ENCODE data around the gene EMP2.

GRCh38 chr16:10579965-10580882 lies at the start of gene EMP2:
- no peak for TF ChIP-seq CEBPB (IDR thresholded peaks at IDR 0.05)
- no peak for TF ChIP-seq ESRRA (IDR thresholded peaks at IDR 0.05; ENCODE audit: borderline replicate concordance, low read length)
- TF ChIP-seq CTCF (IDR thresholded peaks at IDR 0.05) = peak; percentile 67
- peak; percentile 58 for TF ChIP-seq POLR2A (IDR thresholded peaks at IDR 0.05; ENCODE audit: low read length)
- TF ChIP-seq, protein P1, sequence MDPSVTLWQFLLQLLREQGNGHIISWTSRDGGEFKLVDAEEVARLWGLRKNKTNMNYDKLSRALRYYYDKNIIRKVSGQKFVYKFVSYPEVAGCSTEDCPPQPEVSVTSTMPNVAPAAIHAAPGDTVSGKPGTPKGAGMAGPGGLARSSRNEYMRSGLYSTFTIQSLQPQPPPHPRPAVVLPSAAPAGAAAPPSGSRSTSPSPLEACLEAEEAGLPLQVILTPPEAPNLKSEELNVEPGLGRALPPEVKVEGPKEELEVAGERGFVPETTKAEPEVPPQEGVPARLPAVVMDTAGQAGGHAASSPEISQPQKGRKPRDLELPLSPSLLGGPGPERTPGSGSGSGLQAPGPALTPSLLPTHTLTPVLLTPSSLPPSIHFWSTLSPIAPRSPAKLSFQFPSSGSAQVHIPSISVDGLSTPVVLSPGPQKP (IDR thresholded peaks at IDR 0.05; ENCODE audit: low read depth, low read length) = no peak
- TF ChIP-seq HDAC2 (IDR thresholded peaks at IDR 0.05) = no peak
- TF ChIP-seq, protein P2, sequence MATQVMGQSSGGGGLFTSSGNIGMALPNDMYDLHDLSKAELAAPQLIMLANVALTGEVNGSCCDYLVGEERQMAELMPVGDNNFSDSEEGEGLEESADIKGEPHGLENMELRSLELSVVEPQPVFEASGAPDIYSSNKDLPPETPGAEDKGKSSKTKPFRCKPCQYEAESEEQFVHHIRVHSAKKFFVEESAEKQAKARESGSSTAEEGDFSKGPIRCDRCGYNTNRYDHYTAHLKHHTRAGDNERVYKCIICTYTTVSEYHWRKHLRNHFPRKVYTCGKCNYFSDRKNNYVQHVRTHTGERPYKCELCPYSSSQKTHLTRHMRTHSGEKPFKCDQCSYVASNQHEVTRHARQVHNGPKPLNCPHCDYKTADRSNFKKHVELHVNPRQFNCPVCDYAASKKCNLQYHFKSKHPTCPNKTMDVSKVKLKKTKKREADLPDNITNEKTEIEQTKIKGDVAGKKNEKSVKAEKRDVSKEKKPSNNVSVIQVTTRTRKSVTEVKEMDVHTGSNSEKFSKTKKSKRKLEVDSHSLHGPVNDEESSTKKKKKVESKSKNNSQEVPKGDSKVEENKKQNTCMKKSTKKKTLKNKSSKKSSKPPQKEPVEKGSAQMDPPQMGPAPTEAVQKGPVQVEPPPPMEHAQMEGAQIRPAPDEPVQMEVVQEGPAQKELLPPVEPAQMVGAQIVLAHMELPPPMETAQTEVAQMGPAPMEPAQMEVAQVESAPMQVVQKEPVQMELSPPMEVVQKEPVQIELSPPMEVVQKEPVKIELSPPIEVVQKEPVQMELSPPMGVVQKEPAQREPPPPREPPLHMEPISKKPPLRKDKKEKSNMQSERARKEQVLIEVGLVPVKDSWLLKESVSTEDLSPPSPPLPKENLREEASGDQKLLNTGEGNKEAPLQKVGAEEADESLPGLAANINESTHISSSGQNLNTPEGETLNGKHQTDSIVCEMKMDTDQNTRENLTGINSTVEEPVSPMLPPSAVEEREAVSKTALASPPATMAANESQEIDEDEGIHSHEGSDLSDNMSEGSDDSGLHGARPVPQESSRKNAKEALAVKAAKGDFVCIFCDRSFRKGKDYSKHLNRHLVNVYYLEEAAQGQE (IDR thresholded peaks at IDR 0.05) = no peak
- no peak for TF ChIP-seq JUNB (IDR thresholded peaks at IDR 0.05)
- no peak for TF ChIP-seq POLR2AphosphoS2 (conservative IDR thresholded peaks at IDR 0.05; ENCODE audit: low read length)
- peak; percentile 70; the same call in 2 of the 3 replicates for TF ChIP-seq SMC3 (IDR thresholded peaks at IDR 0.05)
- TF ChIP-seq CHD2 (IDR thresholded peaks at IDR 0.05; ENCODE audit: low read length, partially characterized antibody) = no peak
- no peak for TF ChIP-seq MAFK (IDR thresholded peaks at IDR 0.05; ENCODE audit: partially characterized antibody)
- TF ChIP-seq EP300 (IDR thresholded peaks at IDR 0.05) = no peak

All from A549 (cell line).